ENCODE measurements around the gene USH2A. TPM values are rescaled to one million over a fixed set of nuclear protein-coding genes. Genes with fewer than 3 reads are reported as not detected.
A peak's percentile ranks its signal among the peaks of the same experiment; 100 is the strongest.

The USH2A gene
- total and polyA plus RNA-seq, 8 donors, result 0.37 to 0.58 TPM; not detected in 6

DNA sequence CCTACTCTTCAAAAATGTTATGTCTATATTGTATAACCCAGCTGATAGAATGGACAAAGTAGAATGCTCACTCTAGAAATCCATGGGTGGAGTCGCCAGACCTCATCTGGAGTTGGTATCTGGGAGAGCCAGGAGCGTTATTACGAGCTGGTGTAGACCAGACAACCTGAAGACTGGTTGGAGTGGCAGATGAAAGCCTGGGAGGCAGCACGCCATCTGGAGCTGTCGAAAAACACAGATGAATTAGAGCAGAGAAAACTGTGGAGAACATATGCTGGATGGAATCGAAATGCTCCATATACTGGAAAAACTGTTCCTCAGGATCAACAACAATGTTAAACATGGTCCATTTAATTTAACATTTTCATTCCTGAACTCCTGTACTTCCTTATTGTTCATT is 522.6 kb downstream of the USH2A start:
- Histone ChIP-seq H3K27ac (no peak overlapping the region), H3K9me3 (no peaks in the 10 kb centered on the region), H3K4me1 (no peaks in the 10 kb centered on the region)

DNA sequence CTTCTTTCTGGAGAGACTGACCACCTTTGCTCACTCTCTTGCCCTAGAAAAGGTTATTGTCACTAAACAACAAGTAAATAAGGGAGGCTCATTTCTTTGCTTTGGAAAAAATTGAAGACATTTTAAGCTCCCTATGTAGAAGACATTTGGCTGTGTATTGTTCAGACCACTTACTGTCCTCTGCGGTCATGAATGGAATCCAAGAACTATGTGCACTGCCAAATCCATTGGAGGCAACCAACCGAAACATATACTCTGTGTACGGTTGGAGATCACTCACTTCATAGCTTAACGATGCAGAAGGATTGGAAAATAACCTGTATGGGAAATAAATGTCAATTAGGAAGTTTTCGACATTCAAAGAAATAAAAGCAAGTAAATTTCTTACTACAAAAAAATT is 523.3 kb downstream of the USH2A start:
- H3K27ac ChIP-seq, result no peak overlapping the region
- TF ChIP-seq POLR2A (IDR thresholded peaks at IDR 0.05) (no peak), EP300 (IDR thresholded peaks at IDR 0.05) (no peak), POLR2AphosphoS5 (IDR thresholded peaks at IDR 0.05) (no peak)
- TF ChIP-seq, protein P1, sequence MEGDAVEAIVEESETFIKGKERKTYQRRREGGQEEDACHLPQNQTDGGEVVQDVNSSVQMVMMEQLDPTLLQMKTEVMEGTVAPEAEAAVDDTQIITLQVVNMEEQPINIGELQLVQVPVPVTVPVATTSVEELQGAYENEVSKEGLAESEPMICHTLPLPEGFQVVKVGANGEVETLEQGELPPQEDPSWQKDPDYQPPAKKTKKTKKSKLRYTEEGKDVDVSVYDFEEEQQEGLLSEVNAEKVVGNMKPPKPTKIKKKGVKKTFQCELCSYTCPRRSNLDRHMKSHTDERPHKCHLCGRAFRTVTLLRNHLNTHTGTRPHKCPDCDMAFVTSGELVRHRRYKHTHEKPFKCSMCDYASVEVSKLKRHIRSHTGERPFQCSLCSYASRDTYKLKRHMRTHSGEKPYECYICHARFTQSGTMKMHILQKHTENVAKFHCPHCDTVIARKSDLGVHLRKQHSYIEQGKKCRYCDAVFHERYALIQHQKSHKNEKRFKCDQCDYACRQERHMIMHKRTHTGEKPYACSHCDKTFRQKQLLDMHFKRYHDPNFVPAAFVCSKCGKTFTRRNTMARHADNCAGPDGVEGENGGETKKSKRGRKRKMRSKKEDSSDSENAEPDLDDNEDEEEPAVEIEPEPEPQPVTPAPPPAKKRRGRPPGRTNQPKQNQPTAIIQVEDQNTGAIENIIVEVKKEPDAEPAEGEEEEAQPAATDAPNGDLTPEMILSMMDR (IDR thresholded peaks at IDR 0.05), result no peak
- no peak for DNase-seq
- no peaks in the 10 kb centered on the region for H3K36me3 ChIP-seq
- 83 to 95% (median 94%) methylated on average over 5 of the region's 5 CpGs for WGBS, 5 donors
- H3K4me3 ChIP-seq, result no peak overlapping the region
- intact Hi-C loops (cut with DNase I; ENCODE audit: low total_unique reads), result no loop called here
- H3K9me3 ChIP-seq, result no peaks in the 10 kb centered on the region
- no peaks in the 10 kb centered on the region for H3K4me1 ChIP-seq
- H3K27me3 ChIP-seq, result no peaks in the 10 kb centered on the region

More for the DNA sequence above, 522.6 kb downstream of the USH2A start:
- intact Hi-C loops (cut with DNase I; ENCODE audit: low total_unique reads), result no loop called here
- 74 to 83% (median 78%) methylated on average over 6 of the region's 6 CpGs for WGBS, 5 donors
- DNase-seq, result peak in 1 of 2 donors; percentile 44
- Histone ChIP-seq H3K4me3 (no peak overlapping the region), H3K27me3 (no peaks in the 10 kb centered on the region), H3K36me3 (no peaks in the 10 kb centered on the region)
- TF ChIP-seq POLR2AphosphoS5 (IDR thresholded peaks at IDR 0.05), result no peak
- TF ChIP-seq POLR2A (IDR thresholded peaks at IDR 0.05), result no peak
- no peak for TF ChIP-seq EP300 (IDR thresholded peaks at IDR 0.05)
- TF ChIP-seq, protein P1 (IDR thresholded peaks at IDR 0.05), result no peak

DNA sequence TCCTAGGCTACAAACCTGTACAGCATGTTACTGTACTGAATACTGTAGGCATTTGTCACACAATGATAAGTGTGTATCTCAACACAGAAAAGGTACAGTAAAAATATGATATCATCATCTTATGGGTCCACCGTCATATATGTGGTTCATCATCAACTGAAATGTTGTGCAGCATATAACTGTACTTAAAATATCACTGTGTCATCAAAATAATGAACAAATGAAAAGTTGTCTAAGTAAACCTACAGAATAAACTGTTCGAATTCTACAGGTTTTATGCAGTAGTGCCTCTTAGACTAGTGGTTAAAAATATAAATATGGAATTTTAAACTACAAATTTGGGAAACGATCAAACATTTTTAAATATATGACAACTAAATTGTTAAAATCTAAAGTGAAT is 527.4 kb downstream of the USH2A start:
- intact Hi-C loops (cut with DNase I; ENCODE audit: low total_unique reads), result no loop called here
- Histone ChIP-seq H3K36me3 (no peaks in the 10 kb centered on the region), H3K4me3 (no peak overlapping the region), H3K4me1 (no peaks in the 10 kb centered on the region), H3K27me3 (no peaks in the 10 kb centered on the region), H3K9me3 (no peaks in the 10 kb centered on the region), H3K27ac (no peak overlapping the region)
- 82 to 91% (median 87%) methylated on average over 3 of the region's 3 CpGs for WGBS, 5 donors
- DNase-seq, result no peak
- TF ChIP-seq POLR2AphosphoS5 (IDR thresholded peaks at IDR 0.05), result no peak
- TF ChIP-seq, protein P1 (IDR thresholded peaks at IDR 0.05), result no peak
- TF ChIP-seq POLR2A (IDR thresholded peaks at IDR 0.05), result no peak
- TF ChIP-seq EP300 (IDR thresholded peaks at IDR 0.05), result no peak

DNA sequence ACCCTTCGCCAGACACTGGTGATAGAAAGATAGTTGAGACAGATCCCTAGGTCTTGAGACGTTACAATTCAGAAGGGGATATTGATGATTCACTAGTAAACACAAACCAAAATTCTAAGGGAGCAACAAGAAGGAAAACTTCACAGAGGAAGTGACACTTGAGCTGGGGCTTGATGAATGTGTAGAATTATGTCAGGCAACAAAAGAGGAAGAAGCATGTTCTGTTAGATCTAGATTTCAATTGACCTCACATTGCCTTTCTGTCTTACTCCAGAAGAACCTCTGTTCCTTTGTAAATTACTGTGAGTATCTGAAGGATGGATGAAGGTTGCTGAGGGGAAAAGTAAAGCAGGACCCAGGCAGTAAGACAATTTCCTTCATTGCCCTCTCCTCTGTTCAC is 528.0 kb downstream of the USH2A start:
- DNase-seq, result no peak
- intact Hi-C loops (cut with DNase I; ENCODE audit: low total_unique reads), result no loop called here
- Histone ChIP-seq H3K4me1 (no peaks in the 10 kb centered on the region), H3K4me3 (no peak overlapping the region), H3K9me3 (no peaks in the 10 kb centered on the region), H3K27ac (no peak overlapping the region), H3K36me3 (no peaks in the 10 kb centered on the region), H3K27me3 (no peaks in the 10 kb centered on the region)
- 80 to 86% (median 80%) methylated on average over 2 of the region's 2 CpGs for WGBS, 5 donors
- TF ChIP-seq, protein P1 (IDR thresholded peaks at IDR 0.05), result no peak
- no peak for TF ChIP-seq POLR2A (IDR thresholded peaks at IDR 0.05)
- no peak for TF ChIP-seq POLR2AphosphoS5 (IDR thresholded peaks at IDR 0.05)
- TF ChIP-seq EP300 (IDR thresholded peaks at IDR 0.05), result no peak
